OCI-LY7 (cell line): Measurements from ENCODE around the gene GGACT.
"Not testable (repeated sequence)": the region's sequence is repeated elsewhere in the genome, so short reads cannot be mapped to it uniquely, and the experiment has no call there.

ENCODE experiments used
- CTCF ChIP-seq: fragments of 200-600 bp; sonication (generic); conservative IDR thresholded peaks from 2 replicates; pipeline ENCODE4 v1.5.1; 2014; ENCODE audit warnings: mild to moderate bottlenecking, antibody characterized with exemption, low read length, moderate library complexity, mixed read lengths
- EZH2phosphoT487 ChIP-seq: fragments of 200-600 bp; sonication (generic); IDR thresholded peaks from 2 replicates; pipeline ENCODE4 v1.6.1; 2018; ENCODE audit warnings: low read depth, borderline replicate concordance, mild to moderate bottlenecking, mixed run types, antibody characterized with exemption, low read length, moderate library complexity, mixed read lengths

GRCh38 chr13:100618897-100619296 is 30.3 kb upstream of the GGACT start:
- not testable (repeated sequence) for TF ChIP-seq CTCF, EZH2phosphoT487
